ENCODE data around the gene PTPRH.

PTPRH gene

DNA sequence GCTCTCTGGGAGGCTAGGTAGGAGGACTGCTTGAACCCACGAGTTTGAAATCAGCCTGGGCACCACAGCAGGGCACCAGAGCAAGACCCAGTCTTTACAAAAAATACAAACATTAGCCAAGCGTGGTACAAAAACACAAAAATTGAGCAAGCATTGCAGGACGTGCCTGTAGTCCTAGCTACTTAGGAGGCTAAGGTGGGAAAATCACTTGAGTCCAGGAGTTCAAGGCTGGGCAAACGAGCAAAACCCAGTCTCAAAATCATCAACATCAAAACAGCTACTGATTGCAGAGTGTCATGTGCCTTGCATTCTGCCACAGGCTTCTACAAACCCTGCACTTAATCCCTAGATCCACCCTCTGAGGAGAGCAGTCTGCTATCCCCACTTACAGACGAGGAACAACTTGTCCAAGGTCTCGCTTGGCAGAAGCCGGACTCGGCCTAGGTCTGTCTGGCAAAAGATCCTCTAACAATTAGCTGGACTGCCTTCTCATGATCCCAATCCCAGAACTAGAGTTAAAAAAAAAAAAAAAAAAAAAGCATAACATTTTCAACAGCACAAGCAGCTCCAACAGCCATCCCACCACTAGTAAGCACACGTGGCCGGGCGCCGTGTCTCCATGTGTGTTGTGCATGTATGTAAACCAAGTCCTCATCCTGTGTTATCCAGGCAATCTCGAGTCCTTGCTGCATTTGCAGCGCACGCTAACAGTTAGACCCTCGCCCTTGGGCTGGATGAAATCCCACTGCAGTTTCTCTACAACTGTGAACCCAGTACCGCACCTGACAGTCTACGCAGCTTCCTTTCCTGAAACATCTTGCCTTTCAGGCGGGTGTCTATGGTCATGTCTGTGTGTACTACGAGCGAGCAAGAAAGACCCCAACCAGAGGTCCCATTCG lies 47.5 kb upstream of the PTPRH start:
- H3K36me3 ChIP-seq (ENCODE audit: control insufficient read depth in 1 of 2, insufficient read depth in 2 of 2, low read length in 2 of 2): peaks cover 0 to 4% of the 10 kb centered on the region in 2 experiments

DNA sequence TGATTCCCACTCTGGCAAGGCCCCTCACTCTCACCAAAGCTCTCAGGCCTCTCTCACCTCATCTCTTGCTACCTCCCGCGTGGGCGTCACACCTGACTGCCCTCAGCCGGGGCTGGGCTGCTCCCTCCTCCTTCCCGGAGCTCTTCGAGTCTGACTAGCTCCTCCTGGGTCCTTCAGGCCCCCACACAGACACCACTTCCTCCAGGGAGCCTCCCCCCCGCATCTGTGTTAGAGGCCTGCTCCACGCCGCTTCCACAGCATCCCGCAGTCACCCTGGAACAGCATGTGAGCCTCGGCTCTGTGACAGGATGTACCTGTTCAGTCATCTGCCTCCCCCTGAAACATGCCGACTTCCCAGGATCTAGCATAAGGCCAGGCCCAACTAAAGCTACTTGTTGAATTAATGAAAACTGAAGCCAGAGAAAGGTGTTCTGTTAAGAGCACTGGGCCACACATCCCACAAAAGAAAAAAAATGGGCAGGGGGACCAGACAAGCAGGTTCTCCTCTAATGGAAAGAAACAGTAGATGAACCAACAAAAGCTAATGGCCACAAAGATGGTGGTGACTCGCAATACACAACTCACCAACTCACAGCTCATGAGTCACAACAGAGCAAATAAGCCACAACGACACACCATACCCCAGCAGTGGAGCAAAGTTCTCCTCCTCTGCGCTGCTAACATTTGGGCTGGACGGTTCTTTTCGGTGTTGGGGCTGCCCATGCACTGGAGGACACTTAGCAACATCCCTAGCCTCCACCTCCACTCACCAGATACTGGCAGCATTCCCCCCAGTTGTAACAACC lies 46.5 kb upstream of the PTPRH start:
- H3K9ac ChIP-seq (ENCODE audit: low read length): no peak overlapping the region
- H4K12ac ChIP-seq (ENCODE audit: low read depth, low read length): no peak overlapping the region
- H4K91ac ChIP-seq (ENCODE audit: low read depth, low read length): no peak overlapping the region
- H3K4me1 ChIP-seq (ENCODE audit: control insufficient read depth in 1 of 2, insufficient read depth in 2 of 2, low read length in 2 of 2): peaks cover 26 to 36% of the 10 kb centered on the region in 2 experiments
- H3K36me3 ChIP-seq (ENCODE audit: control insufficient read depth in 1 of 2, insufficient read depth in 2 of 2, low read length in 2 of 2): peaks cover 0 to 7% of the 10 kb centered on the region in 2 experiments
- no peak overlapping the region for H2AFZ ChIP-seq (ENCODE audit: insufficient read depth, low read length, poor library complexity)
- no peak overlapping the region for H2BK12ac ChIP-seq (ENCODE audit: low read length)
- no peak overlapping the region for H3K27ac ChIP-seq (ENCODE audit: low read depth, low read length)
- no peak overlapping the region for H3K23ac ChIP-seq (ENCODE audit: low read length)
- peak in 1 of 2 donors; percentile 18 for DNase-seq
- WGBS (ENCODE audit: extremely low coverage, insufficient coverage, insufficient read length): no CpG with 5 or more reads among the region's 17 CpGs
- H3K79me1 ChIP-seq (ENCODE audit: low read length): peaks cover 13% of the 10 kb centered on the region
- H2AK5ac ChIP-seq (ENCODE audit: low read length): no peak overlapping the region
- H3K4me3 ChIP-seq (ENCODE audit: low read depth, low read length): no peak overlapping the region
- no peak overlapping the region for H3K14ac ChIP-seq (ENCODE audit: low read length)
- H3K79me2 ChIP-seq (ENCODE audit: control insufficient read depth, insufficient read depth, low read length, poor library complexity): peaks cover 36% of the 10 kb centered on the region
- H3K18ac ChIP-seq (ENCODE audit: low read length): no peak overlapping the region
- H3K27me3 ChIP-seq (ENCODE audit: insufficient read depth, low read length): no peaks in the 10 kb centered on the region
- H3K4me2 ChIP-seq (ENCODE audit: low read length): peak overlapping the region; percentile 4
- H2BK120ac ChIP-seq (ENCODE audit: insufficient read depth, low read length, poor library complexity): no peak overlapping the region
- H3K4ac ChIP-seq (ENCODE audit: low read depth, low read length): peak overlapping the region; percentile 97
- no peak overlapping the region for H4K8ac ChIP-seq (ENCODE audit: low read depth, low read length)
- H3K9me3 ChIP-seq (ENCODE audit: insufficient read depth, low read depth, low read length): no peaks in the 10 kb centered on the region
- H2BK5ac ChIP-seq (ENCODE audit: low read depth, low read length, poor library complexity): no peak overlapping the region

More for the DNA sequence above, 47.5 kb upstream of the PTPRH start:
- H3K4me2 ChIP-seq (ENCODE audit: low read length): peak overlapping the region; percentile 92
- H2BK5ac ChIP-seq (ENCODE audit: low read depth, low read length, poor library complexity): no peak overlapping the region
- no peak overlapping the region for H3K9ac ChIP-seq (ENCODE audit: low read length)
- peak overlapping the region; percentile 97 for H3K4ac ChIP-seq (ENCODE audit: low read depth, low read length)
- H3K4me3 ChIP-seq (ENCODE audit: low read depth, low read length): no peak overlapping the region
- no peak overlapping the region for H2AFZ ChIP-seq (ENCODE audit: insufficient read depth, low read length, poor library complexity)
- no peaks in the 10 kb centered on the region for H3K27me3 ChIP-seq (ENCODE audit: insufficient read depth, low read length)
- H3K23ac ChIP-seq (ENCODE audit: low read length): no peak overlapping the region
- no peak overlapping the region for H3K18ac ChIP-seq (ENCODE audit: low read length)
- no CpG with 5 or more reads among the region's 22 CpGs for WGBS (ENCODE audit: extremely low coverage, insufficient coverage, insufficient read length)
- no peak overlapping the region for H4K8ac ChIP-seq (ENCODE audit: low read depth, low read length)
- no peak overlapping the region for H3K14ac ChIP-seq (ENCODE audit: low read length)
- H2BK120ac ChIP-seq (ENCODE audit: insufficient read depth, low read length, poor library complexity): no peak overlapping the region
- no peak overlapping the region for H4K12ac ChIP-seq (ENCODE audit: low read depth, low read length)
- no peak overlapping the region for H3K27ac ChIP-seq (ENCODE audit: low read depth, low read length)
- peaks cover 16 to 27% of the 10 kb centered on the region in 2 experiments for H3K4me1 ChIP-seq (ENCODE audit: control insufficient read depth in 1 of 2, insufficient read depth in 2 of 2, low read length in 2 of 2)
- H2BK12ac ChIP-seq (ENCODE audit: low read length): no peak overlapping the region
- no peak for DNase-seq
- H4K91ac ChIP-seq (ENCODE audit: low read depth, low read length): no peak overlapping the region
- peaks cover 33% of the 10 kb centered on the region for H3K79me2 ChIP-seq (ENCODE audit: control insufficient read depth, insufficient read depth, low read length, poor library complexity)
- peaks cover 13% of the 10 kb centered on the region for H3K79me1 ChIP-seq (ENCODE audit: low read length)
- no peak overlapping the region for H2AK5ac ChIP-seq (ENCODE audit: low read length)
- H3K9me3 ChIP-seq (ENCODE audit: insufficient read depth, low read depth, low read length): no peaks in the 10 kb centered on the region

DNA sequence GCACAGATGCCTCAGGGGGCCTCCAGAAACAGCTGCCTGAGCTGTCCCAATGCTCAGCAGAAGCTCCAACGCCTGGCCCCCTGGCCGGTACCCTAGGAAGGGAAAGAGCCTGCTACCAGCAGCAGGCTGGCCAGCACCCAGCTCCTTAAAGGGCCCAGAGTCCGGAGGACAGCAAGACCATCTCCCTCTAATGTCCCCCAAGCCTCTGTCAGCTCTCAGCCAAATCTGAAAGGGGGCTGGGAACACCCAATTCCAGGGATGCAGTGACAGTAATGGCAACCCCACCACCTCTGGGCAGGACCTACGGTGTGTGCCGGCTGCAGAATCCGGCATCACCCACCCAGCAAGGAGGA lies 45.3 kb upstream of the PTPRH start:
- WGBS (ENCODE audit: extremely low coverage, insufficient coverage, insufficient read length): no CpG with 5 or more reads among the region's 6 CpGs
- no peak overlapping the region for H2BK5ac ChIP-seq (ENCODE audit: low read depth, low read length, poor library complexity)
- H2AK5ac ChIP-seq (ENCODE audit: low read length): no peak overlapping the region
- H3K4me2 ChIP-seq (ENCODE audit: low read length): no peak overlapping the region
- H2BK12ac ChIP-seq (ENCODE audit: low read length): no peak overlapping the region
- H3K36me3 ChIP-seq (ENCODE audit: control insufficient read depth in 1 of 2, insufficient read depth in 2 of 2, low read length in 2 of 2): peaks cover 0 to 7% of the 10 kb centered on the region in 2 experiments
- no peak overlapping the region for H2AFZ ChIP-seq (ENCODE audit: insufficient read depth, low read length, poor library complexity)
- no peak overlapping the region for H3K23ac ChIP-seq (ENCODE audit: low read length)
- H3K79me1 ChIP-seq (ENCODE audit: low read length): peaks cover 10% of the 10 kb centered on the region
- H3K4ac ChIP-seq (ENCODE audit: low read depth, low read length): peak overlapping the region; percentile 3
- no peak overlapping the region for H3K14ac ChIP-seq (ENCODE audit: low read length)
- H4K91ac ChIP-seq (ENCODE audit: low read depth, low read length): no peak overlapping the region
- no peak for DNase-seq
- no peak overlapping the region for H3K9ac ChIP-seq (ENCODE audit: low read length)
- H4K8ac ChIP-seq (ENCODE audit: low read depth, low read length): no peak overlapping the region
- no peak overlapping the region for H4K12ac ChIP-seq (ENCODE audit: low read depth, low read length)
- H3K4me3 ChIP-seq (ENCODE audit: low read depth, low read length): no peak overlapping the region
- no peak overlapping the region for H3K18ac ChIP-seq (ENCODE audit: low read length)
- H2BK120ac ChIP-seq (ENCODE audit: insufficient read depth, low read length, poor library complexity): no peak overlapping the region
- peaks cover 41% of the 10 kb centered on the region for H3K79me2 ChIP-seq (ENCODE audit: control insufficient read depth, insufficient read depth, low read length, poor library complexity)
- no peaks in the 10 kb centered on the region for H3K27me3 ChIP-seq (ENCODE audit: insufficient read depth, low read length)
- H3K4me1 ChIP-seq (ENCODE audit: control insufficient read depth in 1 of 2, insufficient read depth in 2 of 2, low read length in 2 of 2): peaks cover 37 to 43% of the 10 kb centered on the region in 2 experiments
- H3K27ac ChIP-seq (ENCODE audit: low read depth, low read length): no peak overlapping the region
- no peaks in the 10 kb centered on the region for H3K9me3 ChIP-seq (ENCODE audit: insufficient read depth, low read depth, low read length)

DNA sequence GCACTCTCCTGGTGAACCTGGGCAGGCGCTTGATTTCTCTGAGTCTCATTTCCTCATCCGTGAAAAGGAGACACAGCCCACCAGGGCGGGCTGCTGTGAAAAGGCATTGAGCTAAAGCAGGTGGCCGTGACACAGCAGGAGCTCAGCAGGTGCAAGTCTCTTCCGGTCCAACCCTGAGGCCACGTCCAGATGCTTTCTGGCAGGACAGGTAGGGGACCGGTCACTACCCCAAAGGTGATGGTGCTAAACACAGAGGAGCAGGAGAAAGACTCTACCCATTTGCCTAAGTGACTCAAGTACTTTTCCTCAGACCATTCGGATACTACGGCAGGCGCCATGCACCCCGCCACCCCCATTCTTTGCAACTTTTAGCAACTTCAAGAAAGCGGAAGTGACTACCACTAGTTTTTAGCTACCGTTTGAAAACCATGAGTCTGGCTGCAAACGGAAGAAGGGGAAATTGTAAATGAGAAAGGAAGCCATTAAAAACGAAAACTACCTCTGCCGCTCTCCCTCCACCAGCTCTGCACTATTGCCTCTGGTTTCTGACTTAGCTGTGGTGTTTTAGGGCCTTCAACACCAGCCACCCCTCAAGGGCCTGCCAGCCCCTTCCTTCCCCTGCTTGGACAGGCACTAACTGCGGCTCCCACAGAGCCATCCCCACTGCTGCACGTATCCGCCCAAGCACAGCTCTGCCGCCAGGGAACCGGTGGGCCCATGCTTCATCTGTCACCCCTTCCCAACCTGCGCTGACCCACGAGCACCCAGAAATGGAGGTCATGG lies 44.7 kb upstream of the PTPRH start:
- Histone ChIP-seq H2AK5ac (ENCODE audit: low read length) (no peak overlapping the region), H3K23ac (ENCODE audit: low read length) (no peak overlapping the region), H3K79me2 (ENCODE audit: control insufficient read depth, insufficient read depth, low read length, poor library complexity) (peaks cover 41% of the 10 kb centered on the region), H3K9me3 (ENCODE audit: insufficient read depth, low read depth, low read length) (no peaks in the 10 kb centered on the region), H3K4me2 (ENCODE audit: low read length) (no peak overlapping the region), H2BK12ac (ENCODE audit: low read length) (no peak overlapping the region), H3K14ac (ENCODE audit: low read length) (no peak overlapping the region), H3K4ac (ENCODE audit: low read depth, low read length) (peak overlapping the region; percentile 3), H4K8ac (ENCODE audit: low read depth, low read length) (no peak overlapping the region), H3K79me1 (ENCODE audit: low read length) (peaks cover 7% of the 10 kb centered on the region), H4K12ac (ENCODE audit: low read depth, low read length) (no peak overlapping the region), H3K4me1 (ENCODE audit: control insufficient read depth in 1 of 2, insufficient read depth in 2 of 2, low read length in 2 of 2) (peaks cover 37 to 46% of the 10 kb centered on the region in 2 experiments), H3K27ac (ENCODE audit: low read depth, low read length) (no peak overlapping the region), H4K91ac (ENCODE audit: low read depth, low read length) (no peak overlapping the region), H3K27me3 (ENCODE audit: insufficient read depth, low read length) (no peaks in the 10 kb centered on the region), H3K4me3 (ENCODE audit: low read depth, low read length) (no peak overlapping the region), H3K36me3 (ENCODE audit: control insufficient read depth in 1 of 2, insufficient read depth in 2 of 2, low read length in 2 of 2) (peaks cover 0 to 7% of the 10 kb centered on the region in 2 experiments), H2AFZ (ENCODE audit: insufficient read depth, low read length, poor library complexity) (no peak overlapping the region), H3K9ac (ENCODE audit: low read length) (no peak overlapping the region), H3K18ac (ENCODE audit: low read length) (no peak overlapping the region), H2BK120ac (ENCODE audit: insufficient read depth, low read length, poor library complexity) (no peak overlapping the region), H2BK5ac (ENCODE audit: low read depth, low read length, poor library complexity) (no peak overlapping the region)
- WGBS (ENCODE audit: extremely low coverage, insufficient coverage, insufficient read length): no CpG with 5 or more reads among the region's 23 CpGs
- DNase-seq: peak in 1 of 2 donors; percentile 11

Measured in trophoblast cell (in vitro differentiated cells and primary cell).